ENCODE measurements around the gene COPS7B.
"Not testable (repeated sequence)": the region's sequence is repeated elsewhere in the genome, so short reads cannot be mapped to it uniquely, and the experiment has no call there.

Gene COPS7B

DNA sequence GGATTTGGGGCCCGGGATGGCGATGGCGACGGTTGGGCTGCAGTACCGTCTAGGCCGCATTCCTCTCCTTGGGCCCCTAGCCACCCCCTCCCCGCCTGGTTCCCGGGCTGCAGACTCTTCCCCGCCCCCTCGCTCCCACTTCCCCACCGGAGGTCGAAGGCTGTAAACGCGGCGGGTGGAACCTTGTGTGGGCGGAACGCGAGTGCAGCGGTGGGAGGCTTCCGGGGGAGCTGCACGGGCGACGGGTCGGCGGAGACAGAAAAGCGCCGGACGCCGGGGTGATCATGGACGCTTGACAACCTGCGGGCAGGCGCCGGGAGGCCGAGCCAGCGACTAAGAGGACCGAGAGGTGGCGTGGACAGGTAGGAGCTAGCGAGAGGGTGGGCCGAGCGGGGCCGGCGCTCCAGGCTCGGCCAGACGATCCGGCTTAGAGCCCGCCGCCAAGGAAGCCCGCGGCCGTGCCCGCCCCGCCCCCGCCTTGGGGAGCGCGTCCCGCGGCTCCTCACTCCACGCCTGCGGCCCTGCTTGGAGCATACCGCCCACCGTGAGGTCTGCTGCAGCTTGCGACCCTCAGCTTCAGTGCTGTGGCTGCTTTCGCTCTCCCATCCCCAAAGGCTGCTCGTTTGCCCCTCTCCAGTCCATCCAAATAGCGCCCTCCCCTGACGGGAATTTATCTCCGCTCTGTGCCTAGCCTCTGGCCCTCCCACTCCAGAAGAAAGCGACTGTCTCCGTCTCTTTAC, at the start of gene COPS7B:
COPS7B (plus strand) TSS at position 269 of the 740 bp plus-strand sequence. CDS start 2,126 bp downstream, outside the sequence.
- DNase-seq: peak; percentile 55

DNA sequence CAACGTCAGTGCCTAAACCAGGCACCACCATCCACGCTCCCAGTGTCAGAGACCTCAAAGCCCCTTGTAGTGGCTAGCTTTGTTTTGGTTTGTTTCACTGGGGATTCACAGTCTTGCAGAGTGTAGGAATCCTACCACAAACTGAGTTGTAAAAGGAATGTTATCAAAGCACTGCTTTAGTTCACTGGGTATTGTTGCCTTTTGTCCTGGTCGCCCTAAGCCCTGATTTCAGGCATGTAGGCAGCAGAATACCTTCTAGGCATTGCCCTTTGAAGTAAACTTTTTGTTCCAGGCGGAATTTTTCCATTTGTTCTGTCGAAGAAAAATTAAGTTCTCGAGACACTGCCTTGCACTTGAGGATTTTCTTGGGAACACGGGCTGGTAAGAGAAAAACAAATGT, 48.5 kb upstream of the COPS7B start:
- no peak for DNase-seq

DNA sequence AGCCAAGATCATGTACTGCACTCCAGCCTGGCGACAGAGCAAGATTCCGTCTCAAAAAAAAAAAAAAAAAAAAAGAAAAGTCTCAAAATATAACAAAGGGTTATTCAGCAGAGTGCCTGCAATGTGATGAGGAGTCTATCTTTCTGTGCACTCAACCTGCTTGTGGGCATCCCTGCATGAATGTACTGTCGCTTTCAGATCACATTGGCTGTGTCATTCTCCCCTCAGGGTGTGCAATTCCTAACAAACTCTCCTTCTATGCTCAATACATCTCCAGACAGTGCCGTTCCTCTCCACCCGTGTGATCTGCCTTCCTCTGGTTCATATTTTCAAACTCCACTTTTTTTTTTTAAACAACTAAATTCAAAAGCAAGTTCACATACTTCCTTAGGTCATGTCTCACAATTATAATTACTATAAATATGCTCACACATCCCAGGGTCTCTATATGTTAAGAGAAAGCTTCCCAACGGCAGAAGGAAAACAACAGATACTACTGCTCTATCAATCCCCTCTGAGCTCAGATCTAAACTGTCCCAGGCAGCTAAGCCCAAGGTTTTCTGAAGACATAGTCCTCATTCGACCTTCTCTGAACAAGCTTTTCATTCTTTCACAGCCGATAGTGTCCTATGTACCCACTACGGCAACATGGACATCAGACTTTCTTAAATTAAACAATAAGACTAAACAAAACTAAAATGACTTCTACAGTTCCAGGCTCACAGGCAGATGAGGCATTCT, 42.7 kb upstream of the COPS7B start:
- DNase-seq: no peak

- no peak for DNase-seq
These were observed 40.8 kb upstream of the COPS7B start for GRCh38 chr2:231745303-231746038.

DNA sequence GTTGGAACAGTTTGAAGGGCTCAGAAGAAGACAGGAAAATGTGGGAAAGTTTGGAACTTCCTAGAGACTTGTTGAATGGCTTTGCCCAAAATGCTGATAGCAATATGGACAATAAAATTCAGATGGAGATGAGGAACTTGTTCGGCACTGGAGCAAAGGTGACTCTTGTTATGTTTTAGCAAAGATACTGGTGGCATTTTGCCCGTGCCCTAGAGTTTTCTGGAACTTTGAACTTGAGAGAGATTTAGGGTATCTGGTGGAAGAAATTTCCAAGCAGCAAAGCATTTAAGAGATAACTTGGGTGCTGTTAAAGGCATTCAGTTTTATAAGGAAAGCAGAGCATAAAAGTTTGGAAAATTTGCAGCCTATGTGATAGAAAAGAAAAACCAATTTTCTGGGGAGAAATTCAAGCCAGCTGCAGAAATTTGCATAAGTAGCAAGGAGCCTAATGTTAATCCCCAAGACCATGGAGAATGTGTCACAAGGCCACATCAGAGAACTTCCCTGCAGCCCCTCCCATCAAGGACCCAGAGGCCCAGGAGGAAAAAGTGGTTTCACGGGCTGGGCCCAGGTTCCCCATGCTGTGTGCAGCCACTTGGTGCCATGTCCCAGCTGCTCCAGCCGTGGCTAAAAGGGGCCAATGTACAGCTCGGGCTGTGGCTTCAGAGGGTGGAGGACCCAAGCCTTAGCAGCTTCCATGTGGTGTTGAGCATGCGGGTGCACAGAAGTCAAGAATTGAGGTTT, 37.9 kb upstream of the COPS7B start:
- not testable (repeated sequence) for DNase-seq

- DNase-seq: not testable (repeated sequence)
These were observed 37.2 kb upstream of the COPS7B start for GRCh38 chr2:231749016-231749415.

DNA sequence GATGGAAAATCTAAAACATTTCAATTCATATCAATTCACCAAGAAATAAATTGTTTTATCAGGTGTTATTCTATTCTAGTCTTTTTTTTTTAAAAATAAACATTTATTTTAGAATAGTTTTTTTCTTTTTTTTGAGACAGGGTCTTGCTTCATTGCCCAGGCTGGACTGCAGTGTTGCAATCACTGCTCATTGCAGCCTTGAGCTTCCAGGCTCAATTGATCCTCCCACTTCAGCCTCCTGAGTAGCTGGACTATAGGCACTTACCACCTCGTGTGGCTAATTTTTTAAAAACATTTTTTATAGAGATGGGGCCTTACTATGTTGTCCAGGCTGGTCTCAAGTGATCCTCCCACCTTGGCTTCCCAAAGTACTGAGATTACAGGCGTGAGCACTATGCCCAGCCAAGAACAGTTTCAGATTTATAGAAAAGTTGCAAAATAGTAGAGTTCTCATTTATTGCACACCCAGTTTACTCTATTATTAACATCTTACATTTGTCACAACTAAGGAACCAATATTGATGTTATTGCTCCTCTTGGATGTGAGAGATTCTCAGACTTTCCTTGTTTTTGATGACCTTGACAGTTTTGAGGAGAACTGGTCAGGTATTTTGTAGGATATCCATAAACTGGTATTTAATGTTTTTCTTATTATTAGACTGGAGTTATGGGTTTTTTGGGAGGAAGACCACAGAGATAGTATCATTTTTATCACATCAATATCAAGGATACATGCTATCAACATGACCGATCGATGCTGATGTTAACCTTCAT, 35.0 kb upstream of the COPS7B start:
- DNase-seq: no peak

GRCh38 chr2:231752061-231752460, 34.2 kb upstream of the COPS7B start:
- no peak for DNase-seq

GRCh38 chr2:231761735-231762134, 24.5 kb upstream of the COPS7B start:
- DNase-seq: no peak

- DNase-seq: no peak
These were observed 22.1 kb upstream of the COPS7B start for GRCh38 chr2:231764124-231764523.

- no peak for DNase-seq
These were observed 21.5 kb upstream of the COPS7B start for GRCh38 chr2:231764760-231765159.

DNA sequence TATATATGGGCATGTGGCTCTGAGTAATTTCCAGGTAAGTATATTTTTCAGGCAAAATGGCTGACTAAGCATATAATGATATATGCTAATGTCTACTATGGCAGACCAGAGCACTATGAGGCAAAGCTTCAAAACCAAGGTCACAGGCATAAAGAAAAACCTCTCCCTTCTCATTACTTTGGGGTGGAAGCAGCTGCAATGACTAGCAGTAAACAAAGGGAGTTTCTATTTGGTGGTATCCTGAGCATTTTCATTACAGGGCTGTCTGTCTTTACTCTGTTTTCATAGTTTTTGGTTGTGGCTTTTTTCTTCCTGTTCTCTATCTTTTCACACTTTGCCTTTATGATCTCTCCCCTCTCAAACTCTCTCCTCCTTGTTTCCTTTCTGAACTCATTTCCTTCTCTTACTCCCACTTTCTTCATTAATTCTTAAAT, 20.7 kb upstream of the COPS7B start:
- DNase-seq: no peak

DNA sequence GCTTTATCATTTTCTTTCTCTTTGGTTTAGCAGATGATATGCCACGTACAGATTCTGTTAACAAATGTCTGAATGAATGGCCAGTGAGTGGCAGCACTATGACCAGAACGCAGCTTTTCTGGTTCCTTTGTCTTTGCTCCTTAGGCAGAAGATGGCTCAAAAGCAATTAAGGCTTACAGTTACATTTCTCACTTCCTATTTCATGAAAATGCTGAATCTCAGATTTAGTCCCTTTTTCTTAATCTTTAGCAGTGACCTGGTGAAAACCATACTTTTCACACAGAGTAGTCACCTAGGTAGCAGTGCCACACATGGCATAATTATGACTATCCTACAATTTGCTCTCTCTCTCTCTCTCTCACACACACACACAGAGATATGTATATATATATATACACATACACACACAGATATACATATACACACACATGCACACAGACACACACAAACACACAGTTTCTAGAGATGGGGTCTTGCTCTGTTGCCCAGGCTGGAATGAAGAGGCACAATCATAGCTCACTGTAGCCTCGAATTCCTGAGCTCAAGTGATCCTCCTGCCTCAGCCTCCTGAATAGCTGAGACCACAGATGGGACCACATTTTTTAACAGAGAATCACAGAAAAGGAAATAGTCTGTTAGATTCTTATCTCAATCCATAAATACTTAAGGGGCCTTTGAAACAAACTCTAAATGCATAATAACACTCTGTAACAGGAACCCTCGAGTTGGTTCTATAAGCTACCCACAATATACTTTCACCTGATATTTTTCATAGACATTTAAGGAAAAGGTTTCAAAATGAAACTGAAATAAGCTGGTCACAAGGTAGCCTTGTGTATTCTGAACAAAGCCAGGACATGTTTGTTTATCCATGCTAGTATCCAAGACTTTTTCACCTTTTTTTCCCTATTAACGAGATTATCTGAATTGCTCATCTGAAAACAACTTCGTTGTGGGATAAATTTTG, 16.8 kb upstream of the COPS7B start:
- DNase-seq: no peak

DNA sequence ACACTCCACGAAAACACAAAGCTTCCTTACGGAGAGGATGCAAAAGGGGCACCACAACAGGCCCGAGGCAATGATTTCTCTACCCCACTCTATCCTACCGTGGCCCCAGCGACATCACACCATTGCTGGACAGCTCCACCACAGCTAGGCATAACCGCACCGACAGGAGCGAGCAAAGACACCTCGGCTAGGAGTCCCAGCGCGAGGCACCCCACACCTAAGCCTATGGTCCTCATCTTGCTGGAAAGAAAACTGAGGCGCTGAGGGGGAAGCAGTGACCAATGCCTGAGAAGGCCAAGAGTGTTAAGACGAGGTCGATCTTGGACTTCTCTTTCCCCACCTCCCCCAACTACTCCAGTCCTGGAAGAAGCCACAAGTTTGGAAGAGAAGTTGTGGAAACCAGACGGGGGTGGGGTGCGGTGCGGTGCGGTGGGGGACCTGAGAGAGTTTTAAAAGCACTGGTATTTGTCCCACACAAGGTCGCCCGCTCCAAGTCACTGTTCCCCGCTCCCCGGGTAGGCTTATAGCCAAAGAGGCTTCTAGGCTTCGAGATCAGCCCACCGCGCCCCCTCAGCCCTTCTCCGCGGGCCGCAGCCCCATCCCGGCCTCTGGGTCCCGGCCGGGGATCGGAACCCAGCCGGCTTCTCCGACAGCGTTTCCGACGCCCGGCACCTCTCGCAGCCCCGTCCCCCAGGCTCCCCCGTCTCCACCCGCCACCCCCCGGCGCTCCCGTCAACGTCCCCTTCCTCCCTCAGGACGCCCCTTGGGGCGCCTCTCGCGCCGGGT, 5.9 kb upstream of the COPS7B start:
- no peak for DNase-seq

GRCh38 chr2:231780909-231781797, 5.1 kb upstream of the COPS7B start, which contains the start of gene PDE6D:
Gene PDE6D, minus strand, starts transcription at chr2:231781282. Its CDS starts 168 bp downstream, at chr2:231781114.
- peak; percentile 80 for DNase-seq

- no peak for DNase-seq
These were observed 4.2 kb upstream of the COPS7B start for GRCh38 chr2:231781798-231782726.

- no peak for DNase-seq
These were observed 832 bp upstream of the COPS7B start for GRCh38 chr2:231785413-231785812.

GRCh38 chr2:231785822-231786176, 446 bp upstream of the COPS7B start:
- no peak for DNase-seq
